HG02759 (cell line): Measurements from ENCODE around the gene AKAP17A.
A peak's percentile ranks its signal among the peaks of the same experiment; 100 is the strongest.
"Not testable (repeated sequence)": the region's sequence is repeated elsewhere in the genome, so short reads cannot be mapped to it uniquely, and the experiment has no call there.

ENCODE experiments used
- ATAC-seq: cut with Tn5 transposase; IDR thresholded peaks from one replicate; pipeline ENCODE4 v1.9.1; 2021; ENCODE audit warnings: mild to moderate bottlenecking, moderate library complexity; ENCODE audit not compliant: unreplicated experiment

The AKAP17A gene

GRCh38 chrX:1591102-1591862, at the start of gene AKAP17A:
Gene AKAP17A (plus strand): TSS chrX:1591604. CDS start chrX:1593463, 1,859 bp downstream.
- ATAC-seq: peak; percentile 94

DNA sequence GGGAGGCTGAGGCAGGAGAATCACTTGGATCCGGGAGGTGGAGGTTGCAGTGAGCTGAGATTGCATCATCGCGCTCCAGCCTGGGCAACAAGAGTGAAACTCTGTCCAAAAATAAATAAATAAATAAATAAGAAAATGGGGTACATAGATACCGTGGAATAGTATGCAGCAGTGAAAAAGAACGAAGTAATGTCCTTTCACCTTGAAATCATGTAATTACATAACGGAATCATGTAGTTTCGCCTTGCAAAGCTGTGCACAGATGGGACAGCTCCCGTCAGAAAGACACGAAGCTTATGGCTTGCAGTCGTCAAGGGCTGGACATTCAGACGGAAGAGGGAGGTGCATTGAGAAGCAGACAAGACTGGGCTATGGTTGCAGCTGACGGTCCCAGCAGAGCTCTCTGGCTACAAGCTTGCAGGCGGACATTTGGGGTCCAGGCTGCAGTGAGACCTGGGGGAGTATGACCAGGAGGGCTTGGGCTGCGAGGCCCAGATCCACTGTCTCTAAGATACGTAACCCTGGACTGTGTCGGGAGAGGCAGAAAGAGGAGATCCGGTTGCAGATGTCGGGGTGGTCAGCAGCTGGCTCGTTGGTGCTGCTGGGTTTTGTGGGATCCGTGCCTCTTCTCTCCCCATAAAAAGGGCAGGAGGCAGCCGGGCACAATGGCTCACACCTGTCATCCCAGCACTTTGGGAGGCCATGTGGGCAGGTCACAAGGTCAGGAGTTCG, 48.2 kb upstream of the AKAP17A start:
- no peak for ATAC-seq

GRCh38 chrX:1545776-1546408, 45.5 kb upstream of the AKAP17A start:
- ATAC-seq: no peak

DNA sequence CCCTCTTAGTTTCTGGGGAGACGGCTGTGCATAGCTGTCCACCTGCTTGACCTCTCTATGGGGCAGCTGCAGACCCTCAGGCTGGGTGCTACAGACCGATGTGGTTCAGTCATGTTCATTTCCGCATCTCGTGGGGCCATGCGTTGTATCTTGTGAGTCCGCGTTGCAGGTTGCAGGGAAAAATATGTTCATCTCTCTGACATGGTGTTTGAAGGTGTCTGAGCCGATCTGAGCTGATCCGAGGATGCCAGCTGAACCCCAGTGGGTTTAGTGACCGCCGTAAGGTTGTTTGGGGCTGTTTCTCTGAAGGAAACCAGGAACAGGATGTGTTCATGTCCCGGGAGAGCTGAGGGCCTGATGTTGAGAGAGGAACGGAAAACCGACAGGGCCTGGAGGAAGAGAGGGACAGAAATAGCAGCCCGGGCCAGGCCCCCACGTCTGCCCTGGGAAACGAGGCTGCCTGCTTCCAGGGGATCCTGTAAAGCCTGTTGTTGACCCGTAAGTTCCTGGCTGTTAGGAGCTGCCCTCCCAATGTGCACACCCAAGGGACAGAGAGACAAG, 44.6 kb upstream of the AKAP17A start:
- ATAC-seq: no peak

DNA sequence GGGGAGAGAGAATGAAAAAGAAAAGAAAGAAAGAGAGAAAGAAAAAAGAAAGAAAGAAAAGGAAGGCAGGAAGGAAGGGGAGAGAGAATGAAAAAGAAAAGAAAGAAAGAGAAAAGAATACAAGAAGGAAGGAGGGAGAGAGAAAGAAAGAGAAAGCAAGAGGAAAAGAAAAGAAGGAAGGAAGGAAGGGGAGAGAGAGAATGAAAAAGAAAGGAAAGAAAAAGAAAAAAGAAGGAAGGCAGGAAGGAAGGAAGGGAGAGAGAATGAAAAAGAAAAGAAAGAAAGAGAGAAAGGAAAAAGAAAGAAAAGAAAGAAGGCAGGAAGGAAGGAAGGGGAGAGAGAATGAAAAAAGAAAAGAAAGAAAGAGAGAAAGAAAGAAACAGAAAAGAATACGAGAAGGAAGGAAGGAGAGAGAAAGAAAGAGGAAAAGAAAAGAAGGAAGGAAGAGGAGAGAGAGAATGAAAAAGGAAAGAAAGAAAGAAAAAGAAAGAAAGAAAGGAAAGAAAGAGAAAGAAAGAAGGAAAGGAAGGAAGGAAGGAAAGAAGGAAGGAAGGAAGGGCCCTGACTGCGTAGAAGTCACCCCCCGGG, 39.4 kb upstream of the AKAP17A start:
- no peak for ATAC-seq

- no peak for ATAC-seq
These were observed 36.8 kb upstream of the AKAP17A start for GRCh38 chrX:1554469-1555210.

- no peak for ATAC-seq
These were observed 36.0 kb upstream of the AKAP17A start for GRCh38 chrX:1555370-1555769.

DNA sequence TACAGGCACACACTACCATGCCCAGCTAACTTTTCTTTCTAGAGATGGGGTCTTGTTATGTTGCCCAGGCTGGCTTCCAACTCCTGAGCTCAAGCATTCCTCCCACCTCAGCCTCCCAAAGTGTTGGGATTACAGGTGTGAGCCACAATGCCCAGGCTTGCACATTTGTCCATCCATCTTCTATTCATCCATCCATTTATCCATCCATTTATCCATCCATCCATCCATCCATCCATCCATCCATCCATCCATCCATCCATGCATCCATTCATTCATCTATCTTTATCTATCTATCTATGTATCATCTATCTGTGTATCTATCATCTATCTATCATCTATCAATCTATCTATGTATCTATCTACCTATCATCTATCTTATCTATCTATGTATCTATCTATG, 34.0 kb upstream of the AKAP17A start:
- not testable (repeated sequence) for ATAC-seq

- no peak for ATAC-seq
These were observed 32.5 kb upstream of the AKAP17A start for GRCh38 chrX:1558761-1559468.

DNA sequence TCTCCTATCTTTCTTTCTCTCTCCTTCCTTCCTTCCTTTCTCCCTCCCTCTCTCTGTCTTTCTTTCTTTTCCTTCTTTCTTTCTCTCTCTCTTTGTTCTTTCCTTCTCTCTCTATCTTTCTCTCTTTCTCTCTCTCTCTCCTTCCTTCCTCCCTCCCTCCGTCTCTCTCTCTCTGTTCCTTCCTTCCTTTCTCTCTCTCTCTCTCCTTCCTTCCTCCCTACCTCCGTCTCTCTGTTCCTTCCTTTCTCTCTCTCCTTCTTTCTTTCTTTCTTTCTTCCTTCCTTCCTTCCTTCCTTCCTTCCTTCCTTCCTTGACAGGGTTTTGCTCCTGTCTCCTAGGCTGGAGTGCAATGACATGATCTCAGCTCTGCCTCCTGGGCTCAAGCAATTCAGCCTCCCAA, 30.2 kb upstream of the AKAP17A start:
- no peak for ATAC-seq

- not testable (repeated sequence) for ATAC-seq
These were observed 27.3 kb upstream of the AKAP17A start for GRCh38 chrX:1564077-1564476.

DNA sequence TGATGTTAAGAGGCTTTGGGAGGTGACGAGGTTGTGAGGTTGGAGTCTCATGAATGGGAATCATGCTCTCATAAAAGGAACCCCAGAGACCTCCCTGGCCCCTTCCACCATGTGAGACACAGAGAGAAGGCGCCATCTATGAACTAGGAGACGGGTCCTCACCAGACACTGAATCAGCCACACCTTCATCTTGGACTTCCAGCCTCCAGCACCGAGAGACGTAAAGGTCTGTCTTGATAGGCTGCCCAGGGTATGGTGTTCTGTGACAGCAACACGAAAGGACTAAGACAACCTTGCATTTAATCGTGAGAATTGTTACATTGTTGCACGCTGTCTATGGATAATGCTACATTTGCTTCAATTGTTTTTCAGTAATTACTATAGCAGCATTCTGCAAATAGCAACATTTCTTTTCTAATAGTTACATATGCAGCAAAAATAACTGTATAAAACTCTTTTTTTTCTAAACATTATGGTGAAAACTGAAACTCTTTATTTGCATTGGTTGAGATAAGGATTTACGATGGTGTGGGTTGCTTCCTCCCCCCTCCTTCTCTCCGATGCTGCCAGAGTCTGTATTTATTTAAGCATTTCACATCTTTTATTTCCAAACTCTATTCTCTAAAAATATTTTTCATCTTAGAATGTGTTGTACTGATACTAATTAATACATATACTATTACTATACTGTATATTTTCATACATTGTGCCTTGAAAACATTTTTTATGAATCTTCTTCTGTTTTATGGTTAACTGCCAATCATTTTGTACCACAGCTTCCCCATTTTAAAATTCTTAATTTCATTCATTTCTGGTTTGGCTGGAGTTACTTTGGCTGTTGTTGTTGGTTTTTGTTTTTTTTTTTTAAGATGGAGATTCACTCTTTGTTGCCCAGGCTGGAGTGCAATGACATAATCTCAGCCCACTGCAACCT, 26.4 kb upstream of the AKAP17A start:
- no peak for ATAC-seq

GRCh38 chrX:1574181-1574580, 17.2 kb upstream of the AKAP17A start:
- not testable (repeated sequence) for ATAC-seq

- no peak for ATAC-seq
These were observed 15.0 kb upstream of the AKAP17A start for GRCh38 chrX:1576201-1576992.

GRCh38 chrX:1577845-1578244, 13.6 kb upstream of the AKAP17A start:
- no peak for ATAC-seq

DNA sequence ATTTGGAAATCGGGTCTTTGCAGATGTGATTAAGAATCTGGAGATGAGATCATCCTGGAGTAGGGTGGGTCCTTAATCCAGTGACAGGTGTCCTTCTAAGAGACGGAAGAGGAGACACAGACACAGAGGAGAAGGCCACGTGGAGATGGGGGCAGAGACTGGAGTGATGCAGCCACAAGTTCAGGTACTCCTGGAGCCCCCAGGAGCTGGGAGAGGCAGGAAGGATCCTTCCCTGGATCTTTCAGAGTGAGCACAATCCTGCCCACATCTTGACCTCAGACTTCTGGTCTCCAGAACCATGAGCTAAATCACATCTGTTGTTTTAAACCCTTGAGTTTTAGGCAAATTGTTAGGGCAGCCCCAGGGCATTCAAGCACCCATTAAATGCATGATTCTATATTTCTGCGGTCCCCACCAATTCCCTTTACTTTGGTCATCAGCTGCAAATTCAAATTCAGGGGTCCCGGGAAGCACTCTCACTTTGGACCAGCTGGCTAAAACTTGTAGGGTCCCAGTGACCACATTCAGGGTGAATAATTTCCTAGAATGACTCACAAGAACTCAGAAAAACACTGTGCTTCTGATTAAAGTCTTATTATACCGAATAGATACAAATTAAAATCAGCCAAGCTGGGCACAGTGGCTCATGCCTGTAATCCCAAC, 12.8 kb upstream of the AKAP17A start:
- no peak for ATAC-seq

GRCh38 chrX:1581132-1581531, 10.3 kb upstream of the AKAP17A start:
- no peak for ATAC-seq
